PC-9 (cell line): Measurements from ENCODE around the gene CCBE1.
"Not testable (repeated sequence)": the region's sequence is repeated elsewhere in the genome, so short reads cannot be mapped to it uniquely, and the experiment has no call there.

Source experiments
- CTCF ChIP-seq: fragments of 200-600 bp; sonication (generic); conservative IDR thresholded peaks from 2 replicates; pipeline ENCODE4 v1.6.1; 2017; ENCODE audit warnings: mixed run types, antibody characterized with exemption, mild to moderate bottlenecking, moderate library complexity
- EZH2 ChIP-seq: fragments of 200-600 bp; sonication (generic); IDR thresholded peaks from 2 replicates; pipeline ENCODE4 v1.8.0; 2017; ENCODE audit warnings: antibody characterized with exemption, low read depth

DNA sequence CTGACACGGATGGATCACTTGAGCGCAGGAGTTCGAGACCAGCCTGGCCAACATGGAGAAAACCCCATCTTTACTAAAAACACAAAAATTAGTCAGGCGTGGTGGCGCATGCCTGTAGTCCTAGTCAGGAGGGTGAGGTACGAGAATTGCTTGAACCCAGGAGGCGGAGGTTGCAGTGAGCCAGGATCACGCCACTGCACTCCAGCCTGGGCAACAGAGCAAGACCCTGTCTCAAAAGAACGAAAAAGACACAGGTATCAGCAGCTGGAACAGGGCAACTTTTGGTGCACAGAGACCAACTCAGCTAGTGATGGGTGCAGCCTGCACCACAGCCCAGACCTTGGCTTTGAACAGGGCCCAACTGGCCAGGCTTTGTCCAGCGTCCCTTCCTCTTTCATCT is 48.8 kb downstream of the CCBE1 start:
- not testable (repeated sequence) for TF ChIP-seq CTCF, EZH2
